HG03039 (cell line): Measurements from ENCODE around the gene CRACDL.

Experiments
- ATAC-seq: cut with Tn5 transposase; IDR thresholded peaks from one replicate; pipeline ENCODE4 v1.9.1; 2021; ENCODE audit warnings: mild to moderate bottlenecking, moderate library complexity; ENCODE audit not compliant: unreplicated experiment

The CRACDL gene

GRCh38 chr2:98781822-98782221, 154.2 kb downstream of the CRACDL start:
- no peak for ATAC-seq

- no peak for ATAC-seq
Measured at GRCh38 chr2:98778741-98779483, 157.1 kb downstream of the CRACDL start.

GRCh38 chr2:98778151-98778550, 157.9 kb downstream of the CRACDL start:
- no peak for ATAC-seq

GRCh38 chr2:98777710-98778109, 158.3 kb downstream of the CRACDL start:
- ATAC-seq, result no peak

- no peak for ATAC-seq
Measured at GRCh38 chr2:98777076-98777475, 158.9 kb downstream of the CRACDL start.

- no peak for ATAC-seq
Measured at GRCh38 chr2:98776136-98776535, 159.9 kb downstream of the CRACDL start.

- no peak for ATAC-seq
Measured at GRCh38 chr2:98775146-98775986, 160.7 kb downstream of the CRACDL start.

- ATAC-seq, result no peak
Measured at GRCh38 chr2:98773907-98774306, 162.1 kb downstream of the CRACDL start.

GRCh38 chr2:98773169-98773568, 162.9 kb downstream of the CRACDL start:
- no peak for ATAC-seq

- ATAC-seq, result no peak
Measured at GRCh38 chr2:98772536-98772935, 163.5 kb downstream of the CRACDL start.

- no peak for ATAC-seq
Measured at GRCh38 chr2:98771721-98772524, 164.1 kb downstream of the CRACDL start.

GRCh38 chr2:98771264-98771663, 164.8 kb downstream of the CRACDL start:
- ATAC-seq, result no peak

GRCh38 chr2:98769784-98770183, 166.2 kb downstream of the CRACDL start:
- ATAC-seq, result no peak

- ATAC-seq, result no peak
Measured at GRCh38 chr2:98769114-98769476, 166.9 kb downstream of the CRACDL start.

- no peak for ATAC-seq
Measured at GRCh38 chr2:98768384-98769113, 167.5 kb downstream of the CRACDL start.

- ATAC-seq, result no peak
Measured at GRCh38 chr2:98764499-98764898, 171.5 kb downstream of the CRACDL start.

- no peak for ATAC-seq
Measured at GRCh38 chr2:98763209-98763951, 172.6 kb downstream of the CRACDL start.

GRCh38 chr2:98761909-98762308, 174.1 kb downstream of the CRACDL start:
- ATAC-seq, result no peak

- ATAC-seq, result no peak
Measured at GRCh38 chr2:98761267-98761781, 174.7 kb downstream of the CRACDL start.
